ENCODE measurements around the gene DSC1.

The DSC1 gene

GRCh38 chr18:31104444-31104843 lies 58.2 kb downstream of the DSC1 start:
- no peak for DNase-seq (ENCODE audit: low spot score)

- DNase-seq (ENCODE audit: low spot score), result no peak
Measured at GRCh38 chr18:31103423-31103822, 59.2 kb downstream of the DSC1 start.

GRCh38 chr18:31102941-31103340 lies 59.7 kb downstream of the DSC1 start:
- no peak for DNase-seq (ENCODE audit: low spot score)

GRCh38 chr18:31102025-31102684 lies 60.5 kb downstream of the DSC1 start, which contains the start of gene DSC2:
DSC2 (minus strand) TSS chr18:31102421; CDS start chr18:31101971, 450 bp downstream.
- peak; percentile 67 for DNase-seq (ENCODE audit: low spot score)

- DNase-seq (ENCODE audit: low spot score), result peak; percentile 75
Measured at GRCh38 chr18:31101183-31102024, 61.3 kb downstream of the DSC1 start.

GRCh38 chr18:31100436-31101182 lies 62.0 kb downstream of the DSC1 start:
- DNase-seq (ENCODE audit: low spot score), result no peak

GRCh38 chr18:31099450-31100230 lies 63.0 kb downstream of the DSC1 start:
- no peak for DNase-seq (ENCODE audit: low spot score)

GRCh38 chr18:31098878-31099277 lies 63.8 kb downstream of the DSC1 start:
- no peak for DNase-seq (ENCODE audit: low spot score)

GRCh38 chr18:31097666-31098065 lies 65.0 kb downstream of the DSC1 start:
- no peak for DNase-seq (ENCODE audit: low spot score)

- DNase-seq (ENCODE audit: low spot score), result no peak
Measured at GRCh38 chr18:31093880-31094279, 68.8 kb downstream of the DSC1 start.

- DNase-seq (ENCODE audit: low spot score), result no peak
Measured at GRCh38 chr18:31093294-31093693, 69.4 kb downstream of the DSC1 start.

GRCh38 chr18:31091350-31091749 lies 71.3 kb downstream of the DSC1 start:
- no peak for DNase-seq (ENCODE audit: low spot score)

- no peak for DNase-seq (ENCODE audit: low spot score)
Measured at GRCh38 chr18:31088532-31088931, 74.1 kb downstream of the DSC1 start.

- no peak for DNase-seq (ENCODE audit: low spot score)
Measured at GRCh38 chr18:31079973-31080372, 82.7 kb downstream of the DSC1 start.

Data from left forelimb (tissue), 1 donor.